Chondrocyte (in vitro differentiated cells): ENCODE data around the gene PRRC2A. TPM values are rescaled to one million over a fixed set of nuclear protein-coding genes. Genes with fewer than 3 reads are reported as not detected.

Experiments
- microRNA-seq: library from miRNA; unstranded; fragments of <30 nt; microRNA quantifications from one replicate; pipeline ENCODE4 v1.2.0, GENCODE V29; 2020; ENCODE audit warnings: borderline number of aligned reads
- total RNA-seq: library from RNA; stranded (reverse); gene quantifications from 3 replicates; pipeline ENCODE4 v1.2.1, GENCODE V29; 2021

Gene PRRC2A
- total RNA-seq, 1 donor from 2014 or later: 156 TPM

Small RNAs within 50 kb of the gene (microRNA-seq; reads per million reads assigned to microRNA genes)
- not detected for gene MIR6832

Other genes with a start within 250 kb of the PRRC2A start
- gene MICA, start 217.1 kb upstream of the PRRC2A start, total RNA-seq: 54.6 to 56.8 TPM (median 56.3 TPM) in 3 replicates
- gene MICB, start 122.6 kb upstream of the PRRC2A start, total RNA-seq: 7.8 to 9.4 TPM (median 9.0 TPM) in 3 replicates
- not detected in 3 replicates for gene MCCD1, start 91.8 kb upstream of the PRRC2A start, total RNA-seq
- gene DDX39B, start 78.7 kb upstream of the PRRC2A start, total RNA-seq: 222 to 230 TPM (median 227 TPM) in 3 replicates
- 2.4 to 4.1 TPM (median 3.0 TPM) in 3 replicates for gene ATP6V1G2, start 74.1 kb upstream of the PRRC2A start, total RNA-seq
- gene NFKBIL1, start 73.1 kb upstream of the PRRC2A start, total RNA-seq: 21.2 to 30.1 TPM (median 29.6 TPM) in 3 replicates
- not detected in 3 replicates for gene LTA, start 48.4 kb upstream of the PRRC2A start, total RNA-seq
- not detected in 3 replicates for gene TNF, start 45.1 kb upstream of the PRRC2A start, total RNA-seq
- not detected in 3 replicates for gene LTB, start 38.3 kb upstream of the PRRC2A start, total RNA-seq
- not detected in 3 replicates for gene LST1, start 34.4 kb upstream of the PRRC2A start, total RNA-seq
- gene NCR3, start 27.7 kb upstream of the PRRC2A start, total RNA-seq: not detected in 3 replicates
- gene AIF1, start 5.5 kb upstream of the PRRC2A start, total RNA-seq: not detected in 3 replicates
- 253 to 308 TPM (median 262 TPM) in 3 replicates for gene BAG6, start 31.9 kb downstream of the PRRC2A start, total RNA-seq
- gene APOM, start 35.2 kb downstream of the PRRC2A start, total RNA-seq: 0.85 to 1.2 TPM in 2 of 3 replicates, not detected in the other
- 19.1 to 20.3 TPM (median 20.2 TPM) in 3 replicates for gene C6orf47, start 40.1 kb downstream of the PRRC2A start, total RNA-seq
- gene GPANK1, start 44.3 kb downstream of the PRRC2A start, total RNA-seq: 12.0 to 15.4 TPM (median 13.9 TPM) in 3 replicates
- gene CSNK2B, start 45.4 kb downstream of the PRRC2A start, total RNA-seq: 116 to 126 TPM (median 122 TPM) in 3 replicates
- gene LY6G5B, start 49.3 kb downstream of the PRRC2A start, total RNA-seq: 10.2 to 14.3 TPM (median 11.7 TPM) in 3 replicates
- 1.3 to 3.6 TPM (median 2.4 TPM) in 3 replicates for gene LY6G5C, start 60.4 kb downstream of the PRRC2A start, total RNA-seq
- 27.8 to 33.9 TPM (median 32.3 TPM) in 3 replicates for gene ABHD16A, start 82.6 kb downstream of the PRRC2A start, total RNA-seq
- gene LY6G6F, start 86.2 kb downstream of the PRRC2A start, total RNA-seq: not detected in 3 replicates
- gene LY6G6D, start 94.6 kb downstream of the PRRC2A start, total RNA-seq: not detected in 3 replicates
- 0.30 TPM in 1 of 3 replicates, not detected in the others for gene LY6G6C, start 101.0 kb downstream of the PRRC2A start, total RNA-seq
- gene MPIG6B, start 102.7 kb downstream of the PRRC2A start, total RNA-seq: not detected in 3 replicates
- gene DDAH2, start 108.6 kb downstream of the PRRC2A start, total RNA-seq: 66.4 to 99.6 TPM (median 95.7 TPM) in 3 replicates
- 256 to 328 TPM (median 317 TPM) in 3 replicates for gene CLIC1, start 115.8 kb downstream of the PRRC2A start, total RNA-seq
- 8.4 to 17.4 TPM (median 9.4 TPM) in 3 replicates for gene MSH5, start 119.3 kb downstream of the PRRC2A start, total RNA-seq
- 1.3 to 2.4 TPM (median 1.4 TPM) in 3 replicates for gene SAPCD1, start 141.9 kb downstream of the PRRC2A start, total RNA-seq
- gene VWA7, start 156.6 kb downstream of the PRRC2A start, total RNA-seq: 0.15 to 0.62 TPM (median 0.17 TPM) in 3 replicates
- gene VARS1, start 175.0 kb downstream of the PRRC2A start, total RNA-seq: 71.1 to 101 TPM (median 71.9 TPM) in 3 replicates
- 35.0 to 42.5 TPM (median 35.7 TPM) in 3 replicates for gene LSM2, start 186.3 kb downstream of the PRRC2A start, total RNA-seq
- gene HSPA1L, start 194.6 kb downstream of the PRRC2A start, total RNA-seq: 0.89 to 1.5 TPM (median 1.00 TPM) in 3 replicates
- 23.0 to 46.3 TPM (median 46.2 TPM) in 3 replicates for gene HSPA1A, start 194.8 kb downstream of the PRRC2A start, total RNA-seq
- gene HSPA1B, start 207.0 kb downstream of the PRRC2A start, total RNA-seq: 46.8 to 57.9 TPM (median 50.4 TPM) in 3 replicates
- gene NEU1, start 242.1 kb downstream of the PRRC2A start, total RNA-seq: 63.8 to 67.5 TPM (median 64.2 TPM) in 3 replicates